H1 (cell line): ENCODE measurements around the gene ALDOA. TPM values are rescaled to one million over a fixed set of nuclear protein-coding genes. Genes with fewer than 3 reads are reported as not detected.

Experiments used
- CTCF ChIA-PET: fragments of 300-600 bp; sonication (Branson Sonifier 250); formaldehyde crosslinking; loops from one replicate; lab custom pipeline; 2021; ENCODE audit not compliant: partially characterized antibody; lab: Charles Lee
- POLR2A ChIA-PET: fragments of 300-600 bp; sonication (Branson Sonifier 250); formaldehyde crosslinking; loops from one replicate; lab custom pipeline; 2021; ENCODE audit warnings: inconsistent platforms; ENCODE audit not compliant: partially characterized antibody; lab: Charles Lee
- DNase-seq, 2 experiments: peaks; one replicate each; pipeline versions ENCODE4 v3.0.0 to v3.0.0-alpha.2; 2010 to 2022; ENCODE audit warnings: low spot score in 2 of 2, low read depth in 1 of 2, mixed read lengths in 1 of 2
- FAIRE-seq: peaks from 2 replicates; lab custom pipeline; 2011; peaks lifted over from hg19 to GRCh38; lab: Jason Lieb, UNC
- H2AFZ ChIP-seq: 2 replicates; pipeline ENCODE4 v1.8.1; 2012; ENCODE audit warnings: low read length, inconsistent platforms
- H2AK5ac ChIP-seq: 2 replicates; pipeline ENCODE4 v1.6.1; 2013; ENCODE audit warnings: low read depth, low read length
- H2BK120ac ChIP-seq: replicated peaks from 2 replicates; pipeline ENCODE3; 2013; ENCODE audit warnings: low read depth, low read length, inconsistent platforms
- H2BK12ac ChIP-seq: 2 replicates; pipeline ENCODE4 v1.6.1; 2013; ENCODE audit warnings: low read depth, low read length
- H2BK15ac ChIP-seq: 2 replicates; pipeline ENCODE4 v1.6.1; 2013; ENCODE audit warnings: low read length
- H2BK20ac ChIP-seq: 2 replicates; pipeline ENCODE4 v1.6.1; 2013; ENCODE audit warnings: low read length
- H2BK5ac ChIP-seq: 2 replicates; pipeline ENCODE4 v1.6.1; 2013; ENCODE audit warnings: low read depth, low read length
- H3K14ac ChIP-seq: 2 replicates; pipeline ENCODE4 v1.6.1; 2013; ENCODE audit warnings: inconsistent platforms; ENCODE audit not compliant: insufficient read length
- H3K18ac ChIP-seq: 2 replicates; pipeline ENCODE4 v1.6.1; 2013; ENCODE audit warnings: low read length; ENCODE audit errors: extremely low read depth
- H3K23ac ChIP-seq: 2 replicates; pipeline ENCODE4 v1.6.1; 2013; ENCODE audit warnings: inconsistent platforms; ENCODE audit not compliant: insufficient read length
- H3K23me2 ChIP-seq: 2 replicates; pipeline ENCODE4 v1.6.1; 2013; ENCODE audit warnings: low read depth, low read length
- H3K27ac ChIP-seq: 2 replicates; pipeline ENCODE4 v1.6.1; 2011; ENCODE audit warnings: low read depth, low read length, inconsistent platforms
- H3K27me3 ChIP-seq, 4 experiments: replicated peaks in 1 of 4; 1 replicate in 1 of 4; 2 replicates in 3 of 4; pipeline versions ENCODE4 v1.6.1 to v1.8.1; 2011 to 2013; ENCODE audit warnings: low read length in 3 of 4, mild to moderate bottlenecking in 3 of 4, inconsistent platforms in 2 of 4, mixed read lengths in 2 of 4, moderate library complexity in 1 of 4; ENCODE audit not compliant: control insufficient read depth in 3 of 4, insufficient read depth in 3 of 4; ENCODE audit errors: extremely low read depth in 1 of 4
- H3K36me3 ChIP-seq, 4 experiments: 2 replicates each; pipeline versions ENCODE4 v1.6.1 to v1.8.1; 2011 to 2013; ENCODE audit warnings: mild to moderate bottlenecking in 4 of 4, low read length in 3 of 4, moderate library complexity in 2 of 4, control low read depth in 1 of 4, inconsistent platforms in 1 of 4; ENCODE audit not compliant: insufficient read depth in 4 of 4, control insufficient read depth in 2 of 4
- H3K4ac ChIP-seq: replicated peaks from 2 replicates; pipeline ENCODE3; 2013; ENCODE audit warnings: low read length, low read depth, mixed read lengths, inconsistent platforms; ENCODE audit not compliant: insufficient read length
- H3K4me1 ChIP-seq, 4 experiments: replicated peaks in 1 of 4; 1 replicate in 1 of 4; 2 replicates in 3 of 4; pipeline versions ENCODE4 v1.6.1 to v1.8.1; 2011 to 2013; ENCODE audit warnings: low read length in 3 of 4, inconsistent platforms in 2 of 4, mixed read lengths in 1 of 4; ENCODE audit not compliant: insufficient read depth in 4 of 4, control insufficient read depth in 3 of 4
- H3K4me2 ChIP-seq, 2 experiments: 2 replicates each; pipeline versions ENCODE4 v1.6.1 to v1.8.1; 2011 to 2013; ENCODE audit warnings: low read depth in 2 of 2, low read length in 2 of 2, control low read depth in 1 of 2, inconsistent platforms in 1 of 2, mild to moderate bottlenecking in 1 of 2; ENCODE audit not compliant: insufficient read depth in 1 of 2
- H3K4me3 ChIP-seq, 4 experiments: fragments of 200-600, 300-600 bp in 1 of 4; sonication (generic), shearing (Covaris generic), sonication (Bioruptor Twin) in 1 of 4; 2 replicates each; pipeline versions ENCODE4 v1.5.1 to v1.8.1; 2011 to 2016; ENCODE audit warnings: low read length in 4 of 4, low read depth in 3 of 4, control low read depth in 2 of 4, inconsistent platforms in 2 of 4, mild to moderate bottlenecking in 2 of 4, mixed read lengths in 1 of 4, moderate library complexity in 1 of 4; ENCODE audit not compliant: insufficient read depth in 2 of 4; ENCODE audit errors: extremely low read depth in 1 of 4
- H3K56ac ChIP-seq: replicated peaks from 2 replicates; pipeline ENCODE3; 2013; ENCODE audit warnings: low read depth, mild to moderate bottlenecking, mixed read lengths, low read length, inconsistent platforms; ENCODE audit not compliant: insufficient read length
- H3K79me1 ChIP-seq: 2 replicates; pipeline ENCODE4 v1.6.1; 2013; ENCODE audit warnings: low read depth, low read length, control low read depth
- H3K79me2 ChIP-seq, 2 experiments: 2 replicates each; pipeline versions ENCODE4 v1.6.1 to v1.8.1; 2012 to 2013; ENCODE audit warnings: low read length in 2 of 2, mild to moderate bottlenecking in 2 of 2, inconsistent platforms in 1 of 2; ENCODE audit not compliant: insufficient read depth in 2 of 2, control insufficient read depth in 1 of 2
- H3K9ac ChIP-seq, 4 experiments: replicated peaks in 1 of 4; 1 replicate in 1 of 4; 2 replicates in 3 of 4; pipeline versions ENCODE4 v1.6.1 to v1.8.1; 2011 to 2013; ENCODE audit warnings: low read depth in 3 of 4, low read length in 3 of 4, control low read depth in 2 of 4, mild to moderate bottlenecking in 2 of 4, moderate library complexity in 2 of 4, inconsistent platforms in 1 of 4; ENCODE audit errors: extremely low read depth in 1 of 4
- H3K9me3 ChIP-seq, 2 experiments: 2 replicates each; pipeline versions ENCODE4 v1.6.1 to v1.8.1; 2012 to 2013; ENCODE audit warnings: mild to moderate bottlenecking in 2 of 2, moderate library complexity in 2 of 2, control low read depth in 1 of 2, inconsistent platforms in 1 of 2, low read depth in 1 of 2, low read length in 1 of 2, mixed read lengths in 1 of 2; ENCODE audit not compliant: insufficient read depth in 2 of 2
- H4K20me1 ChIP-seq, 2 experiments: replicated peaks in 1 of 2; 2 replicates each; pipeline versions ENCODE3 to v1.8.1; 2011 to 2013; ENCODE audit warnings: inconsistent platforms in 2 of 2, low read length in 2 of 2, mild to moderate bottlenecking in 1 of 2; ENCODE audit not compliant: insufficient read depth in 2 of 2, control insufficient read depth in 1 of 2
- H4K5ac ChIP-seq: 2 replicates; pipeline ENCODE4 v1.6.1; 2013; ENCODE audit warnings: low read length, low read depth, mixed read lengths, inconsistent platforms; ENCODE audit not compliant: insufficient read length
- H4K8ac ChIP-seq: 2 replicates; pipeline ENCODE4 v1.8.0; 2013; ENCODE audit warnings: mild to moderate bottlenecking, moderate library complexity, low read length, inconsistent platforms; ENCODE audit not compliant: insufficient read depth; ENCODE audit errors: extremely low read depth
- H4K91ac ChIP-seq: replicated peaks from 2 replicates; pipeline ENCODE3; 2013; ENCODE audit warnings: low read length, mixed read lengths, inconsistent platforms; ENCODE audit not compliant: insufficient read length
- ASH2L ChIP-seq: fragments of 200-600, 300-600 bp; sonication (generic); IDR thresholded peaks from one replicate; pipeline ENCODE4 v1.7.1; 2017; ENCODE audit warnings: low read length
- ATF2 ChIP-seq: IDR thresholded peaks from 2 replicates; pipeline ENCODE4 v1.6.1; 2012; ENCODE audit warnings: low read length, inconsistent platforms
- CREB1 ChIP-seq: IDR thresholded peaks from 2 replicates; pipeline ENCODE4 v1.6.1; 2012; ENCODE audit warnings: inconsistent platforms
- EP300 ChIP-seq, 2 experiments: IDR thresholded peaks; 1 replicate in 1 of 2; 2 replicates in 1 of 2; pipeline ENCODE4 v1.6.1; 2011 to 2012; ENCODE audit warnings: low read depth in 2 of 2, low read length in 2 of 2, mild to moderate bottlenecking in 2 of 2, borderline replicate concordance in 1 of 2, inconsistent platforms in 1 of 2, moderate library complexity in 1 of 2
- EZH2 ChIP-seq: fragments of 200-600 bp; sonication (generic); IDR thresholded peaks from 2 replicates; pipeline ENCODE4 v1.7.1; 2012; ENCODE audit warnings: low read depth, mild to moderate bottlenecking, moderate library complexity, low read length, inconsistent platforms; ENCODE audit not compliant: severe bottlenecking
- KDM1A ChIP-seq: fragments of 200-600, 300-600 bp; sonication (generic); IDR thresholded peaks from 2 replicates; pipeline ENCODE4 v1.7.1; 2016; ENCODE audit warnings: mild to moderate bottlenecking, low read length, borderline replicate concordance
- POLR2A ChIP-seq, 2 experiments: IDR thresholded peaks; 1 replicate in 1 of 2; 2 replicates in 1 of 2; pipeline ENCODE4 v1.6.1; 2011; ENCODE audit warnings: low read depth in 2 of 2, low read length in 2 of 2, mild to moderate bottlenecking in 2 of 2; ENCODE audit errors: control extremely low read depth in 1 of 2
- POLR2AphosphoS5 ChIP-seq: IDR thresholded peaks from 2 replicates; pipeline ENCODE4 v1.6.1; 2011; ENCODE audit warnings: low read depth, low read length
- POU5F1 ChIP-seq: IDR thresholded peaks from 2 replicates; pipeline ENCODE4 v1.6.1; 2011; ENCODE audit warnings: low read depth, mild to moderate bottlenecking, low read length, moderate library complexity
- RBBP5 ChIP-seq: IDR thresholded peaks from 2 replicates; pipeline ENCODE4 v1.7.1; 2012; ENCODE audit warnings: low read depth, mild to moderate bottlenecking, inconsistent platforms, low read length, moderate library complexity, borderline replicate concordance
- SIX5 ChIP-seq: IDR thresholded peaks from 2 replicates; pipeline ENCODE4 v1.6.1; 2011; ENCODE audit warnings: mild to moderate bottlenecking, low read depth, low read length
- SRF ChIP-seq: IDR thresholded peaks from 2 replicates; pipeline ENCODE4 v1.6.1; 2011; ENCODE audit warnings: mild to moderate bottlenecking, low read depth, low read length, moderate library complexity
- SUZ12 ChIP-seq: fragments of 200-600 bp; sonication (generic); IDR thresholded peaks from 2 replicates; pipeline ENCODE4 v1.6.1; 2012; ENCODE audit warnings: mild to moderate bottlenecking, inconsistent platforms, low read length, moderate library complexity, mixed read lengths
- WGBS, 2 experiments: shearing (Covaris generic) in 1 of 2; methylation state at CpG; one replicate each; pipeline versions ENCODE4 v1.1.6 to v1.1.7; 2013 to 2015; ENCODE audit warnings: low lambda C conversion rate in 2 of 2, mixed read lengths in 2 of 2, inconsistent platforms in 1 of 2, low coverage in 1 of 2, missing lambda C conversion rate in 1 of 2; ENCODE audit not compliant: insufficient replicate concordance in 2 of 2, insufficient coverage in 1 of 2, insufficient read length in 1 of 2; ENCODE audit errors: extremely low coverage in 1 of 2, missing lambda C conversion rate in 1 of 2; 5-methylcytosine and 5-hydroxymethylcytosine counted together
- polyA plus RNA-seq, 7 experiments: library from polyadenylated mRNA; depleted of rRNA in 3 of 7; stranded (reverse) in 5 of 7; unstranded in 2 of 7; fragments of >200 nt in 5 of 7; fragments of 200-250 nt in 2 of 7; gene quantifications; 1 replicate in 5 of 7; 2 replicates in 1 of 7; 4 replicates in 1 of 7; pipeline versions ENCODE4 v1.2.1 to v1.2.3, GENCODE V29; 2011 to 2013; ENCODE audit warnings: missing spikeins in 2 of 7, mixed read lengths in 2 of 7
- total RNA-seq: library from RNA; stranded (reverse); fragmentation: NEBNext Ultra II Directional; extraction: Animal tissue kit (Norgen Biotek cat#: 25700); gene quantifications from 2 replicates; pipeline ENCODE4 v1.2.1, GENCODE V29; 2021

The ALDOA gene
- total and polyA plus RNA-seq, 2 of the 8 experiments (the other 6 are each of a cell fraction or from before 2014, with no cell fraction given) = 1,072 to 1,083 TPM

GRCh38 chr16:30060346-30060745 lies 5.2 kb upstream of the ALDOA start:
- no peak overlapping the region for H3K18ac ChIP-seq
- no peaks in the 10 kb centered on the region for H3K79me2 ChIP-seq
- H2AK5ac ChIP-seq = no peak overlapping the region
- H3K9me3 ChIP-seq = no peaks in the 10 kb centered on the region
- H3K4ac ChIP-seq = no peak overlapping the region
- no peaks in the 10 kb centered on the region for H4K20me1 ChIP-seq
- H3K23ac ChIP-seq = no peak overlapping the region
- no peak overlapping the region for H3K14ac ChIP-seq
- peaks cover 15% of the 10 kb centered on the region for H3K23me2 ChIP-seq
- no peak overlapping the region for H2AFZ ChIP-seq
- no peak overlapping the region for H2BK20ac ChIP-seq
- H3K27ac ChIP-seq = no peak overlapping the region
- no peak for FAIRE-seq
- H4K5ac ChIP-seq = no peak overlapping the region
- H3K56ac ChIP-seq = no peak overlapping the region
- ChIA-PET POLR2A (interaction anchor here (1.4 to 2.7 kb wide), 2 partner anchors 29 to 33 kb away, joined by 3 to 6 read pairs; partner anchors contain the start of gene TLCD3B), CTCF (interaction anchor here (4.6 kb wide), 1 partner anchor 28 kb away, joined by 16 read pairs; no protein-coding TSS in a partner anchor)
- no peak overlapping the region for H2BK5ac ChIP-seq
- H3K4me1 ChIP-seq = peaks cover 6 to 13% (median 10%) of the 10 kb centered on the region in 4 experiments
- no peak overlapping the region for H3K4me2 ChIP-seq
- no peak overlapping the region for H4K8ac ChIP-seq
- 91% methylated on average over 4 of the region's 4 CpGs; no CpG with 5 or more reads in 1 of the 2 experiments for WGBS, 2 experiments
- H3K9ac ChIP-seq = no peak overlapping the region; a peak in 1 of 7 replicates
- H3K27me3 ChIP-seq = no peaks in the 10 kb centered on the region
- H2BK120ac ChIP-seq = no peak overlapping the region
- no peak overlapping the region for H3K4me3 ChIP-seq
- DNase-seq = no peak
- H2BK12ac ChIP-seq = no peak overlapping the region
- H4K91ac ChIP-seq = no peak overlapping the region
- no peak overlapping the region for H2BK15ac ChIP-seq
- H3K36me3 ChIP-seq = no peaks in the 10 kb centered on the region
- no peaks in the 10 kb centered on the region for H3K79me1 ChIP-seq
- TF ChIP-seq ATF2 = no peak
- TF ChIP-seq KDM1A = no peak
- no peak for TF ChIP-seq RBBP5
- no peak for TF ChIP-seq SRF
- TF ChIP-seq CREB1 = no peak
- no peak for TF ChIP-seq ASH2L
- TF ChIP-seq POU5F1 = no peak
- TF ChIP-seq POLR2A (IDR thresholded peaks at IDR 0.05; ENCODE audit: control extremely low read depth in 1 of 2, low read depth in 2 of 2, low read length in 2 of 2) = no peak
- no peak for TF ChIP-seq EP300 (IDR thresholded peaks at IDR 0.05; ENCODE audit: borderline replicate concordance in 1 of 2, low read depth in 2 of 2, low read length in 2 of 2)
- no peak for TF ChIP-seq EZH2
- no peak for TF ChIP-seq SUZ12
- TF ChIP-seq POLR2AphosphoS5 = no peak
- no peak for TF ChIP-seq SIX5
